ENCODE data around the gene PTPRN.
"Not testable (repeated sequence)": the region's sequence is repeated elsewhere in the genome, so short reads cannot be mapped to it uniquely, and the experiment has no call there.

PTPRN gene

GRCh38 chr2:219309278-219309677 is at the start of gene PTPRN:
PTPRN (minus strand) TSS chr2:219309401; CDS start chr2:219309332, 69 bp downstream.
- DNase-seq: peak; percentile 74

- DNase-seq: no peak
Observed at GRCh38 chr2:219358170-219359075, 49.2 kb upstream of the PTPRN start.

- no peak for DNase-seq
Observed at GRCh38 chr2:219356834-219357233, 47.6 kb upstream of the PTPRN start.

GRCh38 chr2:219354582-219354981 is 45.4 kb upstream of the PTPRN start:
- DNase-seq: no peak

- no peak for DNase-seq
Observed at GRCh38 chr2:219353129-219353528, 43.9 kb upstream of the PTPRN start.

GRCh38 chr2:219352448-219353023 is 43.3 kb upstream of the PTPRN start:
- DNase-seq: peak; percentile 23

GRCh38 chr2:219350710-219351221 is 41.6 kb upstream of the PTPRN start:
- DNase-seq: no peak

- no peak for DNase-seq
Observed at GRCh38 chr2:219350215-219350614, 41.0 kb upstream of the PTPRN start.

- DNase-seq: peak; percentile 53
Observed at GRCh38 chr2:219344751-219345430, 35.7 kb upstream of the PTPRN start.

GRCh38 chr2:219335373-219335786 is 26.2 kb upstream of the PTPRN start:
- DNase-seq: no peak

- DNase-seq: no peak
Observed at GRCh38 chr2:219334076-219334475, 24.9 kb upstream of the PTPRN start.

- no peak for DNase-seq
Observed at GRCh38 chr2:219332542-219332941, 23.3 kb upstream of the PTPRN start, which contains the start of gene RESP18. RESP18 (minus strand) TSS chr2:219332744.

GRCh38 chr2:219331560-219332213 is 22.5 kb upstream of the PTPRN start:
- no peak for DNase-seq

- no peak for DNase-seq
Observed at GRCh38 chr2:219327719-219328118, 18.5 kb upstream of the PTPRN start.

GRCh38 chr2:219325657-219326315 is 16.6 kb upstream of the PTPRN start:
- DNase-seq: no peak

GRCh38 chr2:219325136-219325535 is 15.9 kb upstream of the PTPRN start:
- no peak for DNase-seq

- no peak for DNase-seq
Observed at GRCh38 chr2:219323434-219323833, 14.2 kb upstream of the PTPRN start.

GRCh38 chr2:219314804-219315468 is 5.7 kb upstream of the PTPRN start:
- DNase-seq: no peak

GRCh38 chr2:219312683-219313263 is 3.6 kb upstream of the PTPRN start:
- not testable (repeated sequence) for DNase-seq

- DNase-seq: peak; percentile 23
Observed at GRCh38 chr2:219308142-219309101, 779 bp downstream of the PTPRN start.
